OCI-LY1 (cell line): Measurements from ENCODE around the gene MKNK1.

Source experiments
- H2AFZ ChIP-seq: fragments of 200-600 bp; sonication (generic), shearing (Covaris generic); 2 replicates; pipeline ENCODE4 v1.6.0; 2014; ENCODE audit warnings: antibody characterized with exemption, mild to moderate bottlenecking, low read length
- H3F3A ChIP-seq: fragments of 200-600 bp; sonication (generic), shearing (Covaris generic); 2 replicates; pipeline ENCODE4 v1.6.0; 2014; ENCODE audit warnings: mild to moderate bottlenecking, antibody characterized with exemption, low read length, moderate library complexity; ENCODE audit not compliant: insufficient read depth
- H3K27ac ChIP-seq: fragments of 200-600 bp; sonication (generic); 2 replicates; pipeline ENCODE4 v1.5.1; 2014; ENCODE audit warnings: low read length, mixed run types, mild to moderate bottlenecking, low read depth; ENCODE audit not compliant: poor library complexity, severe bottlenecking
- H3K27me3 ChIP-seq: fragments of 200-600 bp; sonication (generic); 2 replicates; pipeline ENCODE4 v1.6.0; 2014; ENCODE audit warnings: antibody characterized with exemption, mild to moderate bottlenecking, low read length, moderate library complexity; ENCODE audit not compliant: insufficient read depth
- H3K36me3 ChIP-seq: fragments of 200-600 bp; sonication (generic); 2 replicates; pipeline ENCODE4 v1.6.1; 2014; ENCODE audit warnings: mild to moderate bottlenecking, antibody characterized with exemption, low read length, moderate library complexity, mixed read lengths; ENCODE audit not compliant: insufficient read depth
- H3K4me1 ChIP-seq: fragments of 200-600 bp; sonication (generic); 2 replicates; pipeline ENCODE4 v1.5.1; 2014; ENCODE audit warnings: mild to moderate bottlenecking, low read length, moderate library complexity; ENCODE audit not compliant: insufficient read depth, severe bottlenecking
- H3K4me2 ChIP-seq: fragments of 200-600 bp; sonication (generic), shearing (Covaris generic); 2 replicates; pipeline ENCODE4 v1.6.1; 2014; ENCODE audit warnings: low read length
- H3K4me3 ChIP-seq: fragments of 200-600 bp; sonication (generic); 2 replicates; pipeline ENCODE4 v1.5.1; 2014; ENCODE audit warnings: low read length, low read depth, mild to moderate bottlenecking, mixed read lengths; ENCODE audit not compliant: poor library complexity, severe bottlenecking
- H3K79me2 ChIP-seq: fragments of 200-600 bp; shearing (Covaris generic); 2 replicates; pipeline ENCODE4 v1.6.1; 2016; ENCODE audit warnings: mixed run types, low read length, mixed read lengths; ENCODE audit not compliant: insufficient read depth
- H3K9ac ChIP-seq: fragments of 200-600 bp; sonication (generic), shearing (Covaris generic); 2 replicates; pipeline ENCODE4 v1.6.1; 2014; ENCODE audit warnings: mild to moderate bottlenecking, low read length, mixed read lengths
- H3K9me2 ChIP-seq: fragments of 200-600 bp; sonication (generic), shearing (Covaris generic); 2 replicates; pipeline ENCODE4 v1.6.1; 2014; ENCODE audit warnings: low read depth, mild to moderate bottlenecking, low read length, mixed read lengths
- H3K9me3 ChIP-seq: fragments of 200-600 bp; shearing (Covaris generic); 2 replicates; pipeline ENCODE4 v1.6.1; 2014; ENCODE audit warnings: low read length, mixed read lengths
- H4K20me1 ChIP-seq: fragments of 200-600 bp; sonication (generic), shearing (Covaris generic); 2 replicates; pipeline ENCODE4 v1.6.0; 2016; ENCODE audit warnings: mild to moderate bottlenecking, low read length; ENCODE audit not compliant: insufficient read depth
- EZH2 ChIP-seq: fragments of 200-600 bp; sonication (generic), shearing (Covaris generic); IDR thresholded peaks from 2 replicates; pipeline ENCODE4 v1.8.0; 2017; ENCODE audit warnings: borderline replicate concordance, mixed run types, mild to moderate bottlenecking, antibody characterized with exemption, low read length, moderate library complexity, mixed read lengths
- TF ChIP-seq, protein P1 (sequence below): fragments of 200-600 bp; sonication (generic), shearing (Covaris generic); IDR thresholded peaks from 2 replicates; pipeline ENCODE4 v1.5.1; 2017; ENCODE audit warnings: mild to moderate bottlenecking, antibody characterized with exemption, low read length, moderate library complexity, mixed read lengths

The MKNK1 gene

DNA sequence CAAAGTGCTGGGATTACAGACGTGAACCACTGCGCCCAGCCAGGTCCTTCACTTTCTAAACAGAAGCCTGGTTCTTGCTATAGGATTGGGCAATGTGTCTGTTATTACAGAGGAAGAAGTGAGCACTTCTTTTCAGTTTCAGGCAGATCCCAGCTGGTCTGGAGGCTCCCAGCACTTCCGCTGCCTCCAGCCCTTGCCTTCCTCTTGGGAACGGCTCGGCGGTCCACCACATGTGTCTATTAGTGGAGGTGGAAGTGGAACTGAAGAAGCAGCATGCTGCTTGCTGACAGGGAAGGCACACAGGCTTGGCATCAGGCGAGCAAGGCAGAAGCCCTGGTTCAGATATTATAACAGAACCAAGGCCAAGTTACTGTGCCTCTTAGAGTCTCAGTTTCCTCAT lies 17.0 kb downstream of the MKNK1 start:
- Histone ChIP-seq H3K27ac (no peak overlapping the region), H3K4me3 (no peak overlapping the region), H3K4me2 (no peak overlapping the region), H3K9me3 (peaks cover 10% of the 10 kb centered on the region), H3K4me1 (no peaks in the 10 kb centered on the region), H3K79me2 (no peaks in the 10 kb centered on the region), H4K20me1 (no peaks in the 10 kb centered on the region), H3F3A (no peaks in the 10 kb centered on the region), H3K9me2 (no peaks in the 10 kb centered on the region), H3K27me3 (no peaks in the 10 kb centered on the region), H3K9ac (no peak overlapping the region), H2AFZ (no peak overlapping the region), H3K36me3 (peaks cover 45% of the 10 kb centered on the region)
- TF ChIP-seq, protein P1, sequence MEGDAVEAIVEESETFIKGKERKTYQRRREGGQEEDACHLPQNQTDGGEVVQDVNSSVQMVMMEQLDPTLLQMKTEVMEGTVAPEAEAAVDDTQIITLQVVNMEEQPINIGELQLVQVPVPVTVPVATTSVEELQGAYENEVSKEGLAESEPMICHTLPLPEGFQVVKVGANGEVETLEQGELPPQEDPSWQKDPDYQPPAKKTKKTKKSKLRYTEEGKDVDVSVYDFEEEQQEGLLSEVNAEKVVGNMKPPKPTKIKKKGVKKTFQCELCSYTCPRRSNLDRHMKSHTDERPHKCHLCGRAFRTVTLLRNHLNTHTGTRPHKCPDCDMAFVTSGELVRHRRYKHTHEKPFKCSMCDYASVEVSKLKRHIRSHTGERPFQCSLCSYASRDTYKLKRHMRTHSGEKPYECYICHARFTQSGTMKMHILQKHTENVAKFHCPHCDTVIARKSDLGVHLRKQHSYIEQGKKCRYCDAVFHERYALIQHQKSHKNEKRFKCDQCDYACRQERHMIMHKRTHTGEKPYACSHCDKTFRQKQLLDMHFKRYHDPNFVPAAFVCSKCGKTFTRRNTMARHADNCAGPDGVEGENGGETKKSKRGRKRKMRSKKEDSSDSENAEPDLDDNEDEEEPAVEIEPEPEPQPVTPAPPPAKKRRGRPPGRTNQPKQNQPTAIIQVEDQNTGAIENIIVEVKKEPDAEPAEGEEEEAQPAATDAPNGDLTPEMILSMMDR: no peak
- no peak for TF ChIP-seq EZH2

- no peaks in the 10 kb centered on the region for H3F3A ChIP-seq
- H3K4me2 ChIP-seq: no peak overlapping the region
- H3K4me1 ChIP-seq: no peaks in the 10 kb centered on the region
- no peak overlapping the region for H3K4me3 ChIP-seq
- H3K27me3 ChIP-seq: no peaks in the 10 kb centered on the region
- H3K79me2 ChIP-seq: no peaks in the 10 kb centered on the region
- no peak for TF ChIP-seq EZH2
- TF ChIP-seq, protein P1: no peak
- no peaks in the 10 kb centered on the region for H3K9me2 ChIP-seq
- H4K20me1 ChIP-seq: no peaks in the 10 kb centered on the region
- H3K9me3 ChIP-seq: peaks cover 10% of the 10 kb centered on the region
- no peak overlapping the region for H3K27ac ChIP-seq
- H3K36me3 ChIP-seq: peaks cover 29% of the 10 kb centered on the region
- no peak overlapping the region for H2AFZ ChIP-seq
- H3K9ac ChIP-seq: no peak overlapping the region
Observed at GRCh38 chr1:46585312-46585938, 18.6 kb downstream of the MKNK1 start.

- Histone ChIP-seq H3K27ac (no peak overlapping the region), H3K9me2 (no peaks in the 10 kb centered on the region), H3F3A (no peaks in the 10 kb centered on the region), H4K20me1 (no peaks in the 10 kb centered on the region), H3K4me3 (no peak overlapping the region), H3K4me2 (no peak overlapping the region), H3K79me2 (no peaks in the 10 kb centered on the region), H3K36me3 (peaks cover 17% of the 10 kb centered on the region), H3K4me1 (no peaks in the 10 kb centered on the region), H3K9ac (no peak overlapping the region), H3K27me3 (no peaks in the 10 kb centered on the region), H3K9me3 (no peaks in the 10 kb centered on the region), H2AFZ (no peak overlapping the region)
- TF ChIP-seq, protein P1: no peak
- TF ChIP-seq EZH2: no peak
Observed at GRCh38 chr1:46583494-46583893, 20.6 kb downstream of the MKNK1 start.
